ENCODE data around the gene TBC1D10B.

DNA sequence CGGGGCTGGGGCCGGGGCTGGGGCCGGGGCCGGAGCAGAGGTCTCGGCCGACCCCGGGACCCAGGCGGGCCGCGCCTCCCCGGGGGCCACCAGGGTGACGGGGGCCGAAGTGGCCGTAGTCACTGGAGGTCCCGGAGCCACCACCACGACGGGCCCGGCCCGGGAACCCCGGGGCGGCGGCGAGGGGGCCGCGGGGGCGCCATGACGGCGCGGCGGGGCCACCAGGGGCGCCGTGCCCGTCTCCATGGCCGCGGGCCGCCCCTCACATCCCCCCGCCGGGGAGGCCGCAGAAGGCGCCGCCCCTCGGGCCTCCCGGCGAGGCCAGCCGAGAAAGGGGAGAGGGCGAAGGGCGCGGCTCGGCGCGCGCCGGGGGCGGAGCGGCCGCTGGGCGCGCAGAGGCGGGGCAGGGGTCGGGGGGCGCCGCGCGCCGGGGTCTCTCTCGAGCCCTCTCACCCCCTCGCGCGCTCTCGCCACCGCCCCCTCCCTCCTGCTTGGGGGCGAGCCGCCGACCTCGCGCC is 297 bp downstream of the TBC1D10B start:
- TF ChIP-seq ZNF311 (CRISPR knock-in tag; IDR thresholded peaks at IDR 0.05): no peak
- TF ChIP-seq MTF1 (CRISPR knock-in tag; IDR thresholded peaks at IDR 0.05; ENCODE audit: borderline replicate concordance): no peak
- no peak for TF ChIP-seq JUND (IDR thresholded peaks at IDR 0.05; ENCODE audit: borderline replicate concordance, low read depth, low read length)
- no peak for TF ChIP-seq JUND (tag; IDR thresholded peaks at IDR 0.05; ENCODE audit: borderline replicate concordance, low read depth, low read length)
- TF ChIP-seq GTF2F1 (IDR thresholded peaks at IDR 0.05; ENCODE audit: low read depth, low read length): no peak
- TF ChIP-seq ZNF3 (CRISPR knock-in tag; IDR thresholded peaks at IDR 0.05): no peak
- no peak for TF ChIP-seq ZNF143 (CRISPR knock-in tag; IDR thresholded peaks at IDR 0.05)

Measured in K562 (cell line).